Measurements from ENCODE around the gene PCED1A.
"Not testable (repeated sequence)": the region's sequence is repeated elsewhere in the genome, so short reads cannot be mapped to it uniquely, and the experiment has no call there.

PCED1A gene

GRCh38 chr20:2826655-2827054, 13.8 kb downstream of the PCED1A start:
- DNase-seq (ENCODE audit: low spot score) = no peak

DNA sequence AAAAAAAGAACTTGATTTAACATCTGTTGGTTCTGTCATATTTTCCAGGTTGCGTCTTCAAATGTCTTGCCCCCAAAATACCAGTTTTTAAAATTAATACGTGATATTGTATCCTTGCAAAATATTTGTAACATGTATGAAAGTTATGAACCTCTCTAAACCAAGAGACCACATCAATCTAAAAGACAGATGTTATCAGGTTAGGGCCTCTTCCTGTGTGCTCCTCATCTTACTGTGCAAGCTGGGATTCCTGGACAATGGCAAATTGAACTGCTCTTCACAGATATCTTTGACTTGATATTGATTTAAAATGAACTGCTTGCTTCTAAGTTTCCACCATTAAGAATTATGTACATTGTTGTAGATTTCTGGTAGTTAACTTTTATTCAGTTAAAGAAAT, 14.7 kb downstream of the PCED1A start:
- DNase-seq (ENCODE audit: low spot score) = peak; percentile 15

DNA sequence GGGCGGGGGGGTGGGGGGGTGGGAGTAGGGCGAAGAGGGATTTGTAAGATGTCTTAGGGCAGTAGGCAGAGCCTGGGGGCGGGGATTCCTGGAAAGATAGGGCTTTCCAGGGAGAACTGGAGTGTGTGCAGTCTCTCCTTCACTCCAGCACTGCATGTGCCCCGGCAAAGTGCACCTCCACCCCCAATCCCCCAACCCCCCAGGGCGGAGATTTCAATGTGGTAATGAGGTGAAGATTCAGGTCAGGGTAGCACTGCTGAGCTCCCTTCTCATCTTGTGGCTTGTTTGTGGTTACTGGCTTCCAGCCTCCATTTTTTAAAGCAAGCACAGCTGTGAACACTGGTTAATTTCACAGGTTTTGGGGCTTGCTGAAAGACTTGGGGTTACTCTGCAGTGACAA, 18.4 kb downstream of the PCED1A start:
- peak; percentile 29 for DNase-seq (ENCODE audit: low spot score)

- DNase-seq (ENCODE audit: low spot score) = no peak
These were observed 19.3 kb downstream of the PCED1A start for GRCh38 chr20:2820896-2821869.

DNA sequence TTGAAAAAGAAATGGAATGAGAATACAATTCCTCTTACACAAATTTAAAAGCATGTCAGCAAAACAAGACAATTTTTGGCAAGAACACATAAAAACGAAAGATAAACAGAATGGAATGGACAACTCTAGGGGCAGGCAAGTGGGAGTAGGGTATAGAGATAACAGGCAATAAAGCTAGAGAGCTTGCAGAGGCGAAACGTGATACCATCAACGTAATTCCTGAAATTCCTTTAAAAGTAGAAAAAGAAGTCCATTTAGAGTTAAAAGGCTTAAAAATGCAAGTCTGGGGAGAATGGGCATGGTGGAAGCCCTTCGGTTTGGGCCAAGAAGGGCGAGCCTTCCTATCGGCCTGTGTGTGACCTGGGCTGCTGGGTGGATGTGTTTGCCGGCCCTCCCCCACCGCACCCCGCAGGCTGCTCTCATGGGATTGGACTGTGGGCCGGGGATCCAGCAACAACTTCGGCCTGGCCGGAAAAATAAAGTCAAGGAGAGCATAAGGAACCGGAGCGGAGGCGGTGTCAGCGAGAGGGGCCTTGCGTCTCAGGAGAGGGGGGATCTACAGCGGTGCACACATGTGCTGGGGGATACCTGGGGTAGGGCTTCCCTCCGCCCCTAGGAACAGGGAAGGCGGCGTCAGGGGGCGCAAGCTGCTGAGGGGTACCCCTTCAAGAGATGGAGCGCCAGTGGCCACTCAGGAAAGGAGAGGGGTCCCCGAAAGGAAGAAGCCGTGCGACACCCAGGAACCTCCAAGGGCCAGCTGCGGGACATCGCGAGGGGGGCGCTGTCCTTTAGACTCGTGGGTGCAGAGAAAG, 20.2 kb downstream of the PCED1A start:
- no peak for DNase-seq (ENCODE audit: low spot score)

DNA sequence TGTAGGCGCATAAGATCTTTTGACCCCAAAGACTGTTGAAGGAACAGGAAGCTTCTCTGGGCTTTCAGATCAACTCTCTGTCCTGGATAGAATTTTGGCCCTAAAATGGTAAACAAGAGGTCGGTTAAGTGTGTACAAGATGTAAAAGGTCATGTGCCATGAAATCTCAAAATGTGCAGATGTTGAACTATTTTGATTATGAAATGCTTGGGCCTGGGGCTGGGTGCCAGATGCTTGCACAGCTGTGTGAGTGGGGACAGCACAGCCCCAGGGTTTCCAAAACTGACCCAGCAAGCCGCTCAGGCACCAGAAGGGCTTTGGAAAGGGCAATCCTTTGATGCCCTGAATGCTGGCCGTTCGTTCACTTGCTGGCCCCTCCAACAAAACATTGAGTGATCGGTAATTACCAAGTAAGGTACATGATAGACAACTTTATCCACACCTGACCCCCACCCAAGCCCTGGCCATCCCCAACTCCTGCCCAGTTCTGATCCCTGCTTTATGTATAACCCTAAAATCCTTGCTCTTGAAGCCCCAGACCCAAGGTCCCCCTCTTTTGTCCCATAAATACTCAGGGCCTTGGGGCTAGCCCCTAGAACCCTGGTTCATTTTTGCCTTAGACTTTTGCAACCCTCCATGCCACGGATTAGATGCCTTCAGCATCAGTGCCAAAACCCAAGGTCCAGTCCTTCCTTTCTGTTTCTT, 22.4 kb downstream of the PCED1A start:
- no peak for DNase-seq (ENCODE audit: low spot score)

DNA sequence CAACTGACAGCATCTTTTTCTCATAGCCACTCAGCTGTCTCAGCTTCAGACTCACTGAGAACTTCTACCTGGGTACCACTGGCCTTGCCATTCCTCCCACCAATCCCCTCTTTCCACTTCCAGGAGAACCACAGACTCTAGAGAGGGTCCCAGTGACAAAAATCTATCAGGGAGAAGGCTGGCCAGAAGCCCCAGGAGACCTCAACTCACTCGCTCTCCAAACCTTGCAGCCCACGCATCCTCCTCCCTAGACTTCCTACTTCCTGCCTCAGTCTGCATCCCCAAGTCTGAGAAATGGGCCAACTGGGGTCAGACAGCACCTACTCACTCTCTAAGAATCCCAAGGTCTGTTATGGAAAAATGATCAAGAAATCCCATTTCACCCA, 23.1 kb downstream of the PCED1A start:
- DNase-seq (ENCODE audit: low spot score) = no peak

GRCh38 chr20:2816583-2817340, 23.7 kb downstream of the PCED1A start:
- no peak for DNase-seq (ENCODE audit: low spot score)

DNA sequence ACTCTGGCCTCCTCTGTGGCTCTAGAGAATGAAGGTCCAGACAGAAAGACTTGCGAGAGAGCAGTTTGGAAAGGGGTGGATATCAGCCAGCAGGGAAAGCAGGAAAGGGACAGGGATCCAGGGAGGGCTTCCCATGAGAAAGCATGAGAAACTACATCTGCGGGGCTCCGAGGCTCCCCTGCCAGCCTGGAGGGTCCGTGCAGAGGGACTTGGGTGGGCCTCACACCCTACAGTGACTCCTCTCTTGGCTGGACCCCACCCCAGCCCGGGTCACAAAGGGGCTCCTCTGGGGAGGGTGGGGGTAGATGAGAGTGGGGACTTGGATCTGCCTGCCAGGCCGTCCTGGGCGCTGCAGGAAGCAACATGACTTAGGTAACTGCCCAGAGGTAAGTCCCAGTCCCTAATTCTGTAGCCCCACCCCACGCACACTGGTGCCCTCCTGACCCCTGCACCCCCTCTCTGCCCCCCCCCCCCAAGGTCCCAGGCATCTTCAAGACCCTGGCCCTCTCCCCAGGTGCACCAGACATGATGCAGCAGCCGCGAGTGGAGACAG, 24.3 kb downstream of the PCED1A start, which contains the start of gene TMEM239:
Gene TMEM239 (plus strand): TSS at position 335 of the 553 bp plus-strand sequence. CDS start 191 bp downstream, at position 526.
- DNase-seq (ENCODE audit: low spot score) = no peak

DNA sequence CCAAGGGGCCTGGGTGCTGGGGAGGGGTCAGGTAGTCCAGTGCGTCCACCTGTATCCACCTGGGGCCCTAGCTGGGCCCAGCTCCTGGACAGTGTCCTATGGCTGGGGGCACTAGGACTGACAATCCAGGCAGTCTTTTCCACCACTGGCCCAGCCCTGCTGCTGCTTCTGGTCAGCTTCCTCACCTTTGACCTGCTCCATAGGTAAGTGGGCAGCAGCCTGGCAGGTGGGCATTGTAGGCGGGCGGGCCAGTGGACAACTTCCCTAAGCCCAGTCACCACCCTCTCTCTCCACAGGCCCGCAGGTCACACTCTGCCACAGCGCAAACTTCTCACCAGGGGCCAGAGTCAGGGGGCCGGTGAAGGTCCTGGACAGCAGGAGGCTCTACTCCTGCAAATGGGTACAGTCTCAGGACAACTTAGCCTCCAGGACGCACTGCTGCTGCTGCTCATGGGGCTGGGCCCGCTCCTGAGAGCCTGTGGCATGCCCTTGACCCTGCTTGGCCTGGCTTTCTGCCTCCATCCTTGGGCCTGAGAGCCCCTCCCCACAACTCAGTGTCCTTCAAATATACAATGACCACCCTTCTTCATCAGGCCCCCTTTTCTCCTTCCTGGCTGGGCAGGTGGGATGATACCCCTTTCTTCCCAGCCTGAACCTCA, 25.1 kb downstream of the PCED1A start:
- no peak for DNase-seq (ENCODE audit: low spot score)

DNA sequence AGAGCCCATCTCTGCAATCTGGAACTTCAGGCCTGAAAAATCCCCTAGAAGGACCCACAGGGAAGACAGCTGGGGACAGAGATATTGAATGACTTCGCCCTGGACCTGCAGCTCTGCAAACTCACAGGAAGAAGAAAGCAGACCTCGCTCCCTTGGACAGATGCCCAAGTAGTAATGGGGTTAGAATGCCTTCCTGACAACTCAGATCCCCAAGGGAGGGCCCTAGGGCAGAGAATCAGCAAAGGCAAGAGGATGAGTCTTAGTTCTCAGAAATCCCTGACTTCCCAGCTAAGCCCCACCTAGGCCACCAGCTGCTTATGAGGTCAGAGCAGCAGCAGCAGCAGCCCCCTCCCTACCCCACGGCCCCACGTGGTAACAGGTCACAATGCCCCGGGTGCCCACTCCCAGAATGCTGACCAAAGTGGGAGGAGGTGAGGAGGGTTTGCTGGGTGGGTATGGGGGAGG, 25.8 kb downstream of the PCED1A start, which contains the start of gene C20orf141:
Gene C20orf141 (plus strand): TSS at position 401 of the 465 bp plus-strand sequence. CDS start 198 bp downstream, outside the sequence.
- DNase-seq (ENCODE audit: low spot score) = no peak

DNA sequence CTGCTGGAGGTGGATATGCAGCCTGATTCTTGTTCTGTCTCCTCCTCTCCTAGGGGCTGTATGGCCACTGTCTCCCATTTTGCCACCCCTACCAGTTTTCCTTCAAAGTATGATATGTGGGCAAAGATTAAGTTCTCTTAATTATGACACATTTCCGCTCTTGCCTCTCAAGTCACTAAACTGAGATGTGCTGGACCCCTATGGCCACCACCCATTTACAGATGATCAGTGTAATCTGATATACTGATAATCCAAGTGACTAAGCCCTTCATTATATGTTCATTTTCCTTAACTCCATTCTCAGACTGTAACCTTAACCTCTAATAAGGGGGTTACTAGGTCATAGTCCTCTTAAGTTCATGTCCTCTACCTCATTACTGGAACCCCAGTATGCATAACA, 26.4 kb downstream of the PCED1A start:
- no peak for DNase-seq (ENCODE audit: low spot score)

DNA sequence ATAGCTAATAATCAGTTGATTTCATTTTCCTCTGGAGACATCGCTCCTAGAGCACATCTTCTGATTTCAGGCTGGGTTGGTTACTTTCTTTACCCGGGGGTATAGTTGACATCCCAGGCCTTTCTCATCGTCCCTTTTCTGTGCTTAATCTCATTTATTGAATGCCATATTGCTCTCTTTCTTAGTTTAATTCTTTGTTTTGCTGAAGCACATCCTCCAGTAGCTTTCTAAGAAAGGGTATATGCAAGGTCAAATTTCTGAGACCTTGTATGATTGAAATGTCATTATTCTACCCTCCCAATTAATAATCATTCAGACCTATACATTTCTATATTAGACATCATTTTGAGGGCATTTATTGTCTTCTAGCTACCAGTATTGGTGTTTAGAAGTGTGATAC, 28.3 kb downstream of the PCED1A start:
- no peak for DNase-seq (ENCODE audit: low spot score)

DNA sequence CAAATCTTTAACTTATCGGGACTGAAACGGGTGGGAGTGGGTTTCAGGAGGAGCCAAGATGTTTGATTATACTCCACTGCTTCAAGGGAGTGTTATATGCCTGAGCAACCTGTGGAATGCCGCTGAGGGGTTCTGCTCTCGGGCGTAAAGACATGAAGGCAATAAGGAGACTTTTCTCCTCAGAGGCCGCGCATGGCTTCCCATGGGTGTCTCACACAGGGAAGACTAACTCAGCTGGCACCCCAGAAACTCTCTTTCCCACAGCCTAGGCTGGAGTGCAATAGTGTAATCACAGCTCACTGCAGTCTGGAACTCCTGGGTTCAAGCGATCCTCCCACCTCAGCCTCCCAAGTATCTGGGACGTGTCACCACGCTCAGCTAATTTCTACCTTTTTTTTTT, 30.8 kb downstream of the PCED1A start:
- no peak for DNase-seq (ENCODE audit: low spot score)

- not testable (repeated sequence) for DNase-seq (ENCODE audit: low spot score)
These were observed 32.5 kb downstream of the PCED1A start for GRCh38 chr20:2807929-2808328.

DNA sequence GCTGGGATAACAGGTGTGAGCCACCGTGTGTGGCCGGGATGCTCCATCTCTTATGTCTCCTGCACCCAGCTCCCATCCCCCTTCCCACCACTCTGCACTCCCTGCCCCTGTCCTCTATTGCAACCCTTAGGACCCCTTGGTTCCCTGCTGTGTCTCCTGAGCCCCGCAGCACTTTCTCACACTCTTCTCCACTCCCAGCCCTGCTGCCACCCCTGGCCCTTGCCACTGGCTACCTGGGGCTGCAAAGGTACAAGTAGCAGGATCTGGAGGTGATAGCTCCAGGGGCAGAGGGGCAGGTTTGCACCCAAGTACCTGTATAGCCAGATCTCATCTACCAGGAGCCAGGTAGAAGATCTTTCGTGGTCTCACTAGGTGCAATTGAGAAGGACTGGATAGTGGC, 33.4 kb downstream of the PCED1A start:
- no peak for DNase-seq (ENCODE audit: low spot score)

DNA sequence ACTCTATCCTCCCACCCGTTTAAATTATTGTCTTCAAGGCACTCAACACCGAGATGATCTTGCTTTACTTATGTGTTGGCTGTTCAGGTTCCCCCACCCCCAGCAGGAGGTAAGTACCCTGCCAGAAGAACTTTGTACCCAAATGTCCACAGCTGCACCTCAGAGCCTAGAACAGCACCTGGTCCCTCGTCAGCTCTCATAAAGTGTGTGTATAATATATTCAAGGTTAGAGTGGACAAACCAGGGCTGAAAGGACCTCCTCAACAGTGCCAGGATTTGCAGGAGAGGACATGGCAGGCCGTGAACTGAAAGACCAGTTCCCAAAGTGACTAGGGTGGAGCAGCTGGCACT, 34.1 kb downstream of the PCED1A start:
- no peak for DNase-seq (ENCODE audit: low spot score)

GRCh38 chr20:2805689-2806350, 34.6 kb downstream of the PCED1A start:
- no peak for DNase-seq (ENCODE audit: low spot score)

DNA sequence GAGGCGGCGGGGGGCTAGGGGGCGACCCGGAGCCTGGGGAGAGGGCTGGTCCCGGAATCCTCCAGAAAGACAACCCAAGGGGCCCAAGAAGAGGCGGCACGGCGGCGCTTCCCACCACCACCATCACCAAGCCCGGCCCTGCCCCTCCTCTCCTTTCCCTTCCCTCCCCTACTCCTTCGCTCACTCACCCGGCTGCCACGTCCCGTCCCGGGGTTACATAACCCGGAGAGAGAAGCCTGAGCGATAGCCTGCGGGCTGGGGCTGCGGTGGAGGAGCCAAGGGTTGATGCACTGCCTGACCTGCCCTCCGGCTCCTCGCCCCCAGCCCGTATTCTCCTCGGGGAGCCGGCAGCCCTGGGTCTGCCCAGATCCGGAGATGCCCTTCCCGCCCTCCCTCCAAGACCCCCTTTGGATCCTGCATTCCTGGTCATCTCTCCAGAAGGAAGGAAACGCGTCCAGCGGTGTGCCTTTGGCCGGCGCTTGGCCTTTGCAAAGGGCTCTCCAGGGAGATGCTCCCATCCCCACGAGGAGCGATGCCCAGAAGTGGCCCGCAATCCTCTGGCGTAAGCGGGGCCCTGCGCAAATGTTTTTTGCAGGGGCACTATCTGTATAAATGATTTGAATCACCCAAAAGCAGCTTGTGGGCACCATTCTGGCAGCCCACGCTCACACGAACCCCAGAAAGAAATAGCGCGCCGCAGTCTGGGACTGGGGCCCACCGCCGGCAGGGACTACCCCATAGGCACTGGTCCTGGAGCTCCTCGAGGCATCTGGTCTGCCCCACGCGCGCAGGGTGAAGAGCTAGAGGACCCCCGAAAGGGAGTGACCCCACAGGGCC, 35.4 kb downstream of the PCED1A start:
- no peak for DNase-seq (ENCODE audit: low spot score)

All from activated CD4-positive, alpha-beta T cell treated with anti-CD3 and anti-CD28 coated beads, Interleukin-2, Interleukin-4, amounts not matched to agents 100 ng/mL and 50 ng/mL, durations not matched to agents 16 hours and 8 hours (primary cell).